Measurements from ENCODE around the gene PARVG.

PARVG gene

GRCh38 chr22:44181912-44182587 is 1.3 kb downstream of the PARVG start:
- DNase-seq, result no peak

- DNase-seq, result peak; percentile 65
These were observed 2.0 kb downstream of the PARVG start for GRCh38 chr22:44182588-44183286.

GRCh38 chr22:44183287-44183588 is 2.5 kb downstream of the PARVG start:
- DNase-seq, result no peak

- DNase-seq, result no peak
These were observed 3.3 kb downstream of the PARVG start for GRCh38 chr22:44184006-44184405.

- DNase-seq, result no peak
These were observed 4.8 kb downstream of the PARVG start for GRCh38 chr22:44185237-44186120.

GRCh38 chr22:44186121-44186510 is 5.4 kb downstream of the PARVG start:
- no peak for DNase-seq

GRCh38 chr22:44186737-44187136 is 6.0 kb downstream of the PARVG start:
- DNase-seq, result no peak

GRCh38 chr22:44187652-44188230 is 7.0 kb downstream of the PARVG start:
- no peak for DNase-seq

- DNase-seq, result no peak
These were observed 7.6 kb downstream of the PARVG start for GRCh38 chr22:44188316-44188715.

- DNase-seq, result no peak
These were observed 8.4 kb downstream of the PARVG start for GRCh38 chr22:44188986-44189630.

GRCh38 chr22:44190381-44190976 is 9.8 kb downstream of the PARVG start:
- DNase-seq, result no peak

GRCh38 chr22:44191036-44191454 is 10.3 kb downstream of the PARVG start:
- no peak for DNase-seq

GRCh38 chr22:44192098-44192815 is 11.5 kb downstream of the PARVG start:
- peak; percentile 53 for DNase-seq

- no peak for DNase-seq
These were observed 12.2 kb downstream of the PARVG start for GRCh38 chr22:44192816-44193534.

- no peak for DNase-seq
These were observed 12.8 kb downstream of the PARVG start for GRCh38 chr22:44193535-44193891.

- DNase-seq, result no peak
These were observed 13.8 kb downstream of the PARVG start for GRCh38 chr22:44194569-44194968.

GRCh38 chr22:44195189-44195871 is 14.6 kb downstream of the PARVG start:
- no peak for DNase-seq

GRCh38 chr22:44196241-44196640 is 15.5 kb downstream of the PARVG start:
- no peak for DNase-seq

- no peak for DNase-seq
These were observed 16.0 kb downstream of the PARVG start for GRCh38 chr22:44196731-44197131.

GRCh38 chr22:44197271-44197670 is 16.5 kb downstream of the PARVG start:
- no peak for DNase-seq

- DNase-seq, result no peak
These were observed 18.4 kb downstream of the PARVG start for GRCh38 chr22:44199164-44199563.
